Natural killer cell (primary cell): ENCODE measurements around the gene ABCA8. TPM values are rescaled to one million over a fixed set of nuclear protein-coding genes. Genes with fewer than 3 reads are reported as not detected.

ENCODE experiments used
- ATAC-seq, 3 donors: fragments of 150-1000 bp in 2 of 3; fragments of 200-7000 bp in 1 of 3; cut with Tn5 transposase; 1 replicate in 1 of 3; 2 replicates in 2 of 3; pipeline ENCODE4 v1.10.0; 2021; ENCODE audit warnings: mild to moderate bottlenecking in 2 of 3, moderate library complexity in 2 of 3
- DNase-seq, 2 donors: peaks; one replicate each; pipeline versions ENCODE4 v3.0.0 to v3.0.0-alpha.2; 2013 to 2021; ENCODE audit warnings: mixed read lengths in 1 of 2
- H3K27ac ChIP-seq: one replicate; pipeline ENCODE4 v1.5.1; 2013; ENCODE audit warnings: mild to moderate bottlenecking, low read length
- H3K27me3 ChIP-seq: one replicate; pipeline ENCODE4 v1.6.1; 2013; ENCODE audit warnings: low read length; ENCODE audit not compliant: control insufficient read depth, insufficient read depth
- H3K36me3 ChIP-seq: one replicate; pipeline ENCODE4 v1.6.1; 2013; ENCODE audit warnings: low read length; ENCODE audit not compliant: control insufficient read depth, insufficient read depth
- H3K4me1 ChIP-seq: one replicate; pipeline ENCODE4 v1.6.1; 2013; ENCODE audit warnings: low read length; ENCODE audit not compliant: control insufficient read depth, insufficient read depth
- H3K4me3 ChIP-seq: one replicate; pipeline ENCODE4 v1.5.1; 2013; ENCODE audit warnings: low read length
- H3K9me3 ChIP-seq: one replicate; pipeline ENCODE4 v1.6.1; 2013; ENCODE audit warnings: low read length; ENCODE audit not compliant: control insufficient read depth, insufficient read depth
- H3K27ac Mint-ChIP-seq, 2 donors: one replicate each; pipeline ENCODE4 v1.8.0; 2022; ENCODE audit warnings: mild to moderate bottlenecking in 2 of 2, mixed read lengths in 2 of 2, moderate library complexity in 1 of 2
- H3K27me3 Mint-ChIP-seq, 2 donors: one replicate each; pipeline ENCODE4 v1.8.0; 2022; ENCODE audit warnings: low read depth in 2 of 2, mixed read lengths in 2 of 2
- H3K36me3 Mint-ChIP-seq: one replicate; pipeline ENCODE4 v1.8.0; 2022; ENCODE audit warnings: mixed read lengths
- H3K4me1 Mint-ChIP-seq, 2 donors: one replicate each; pipeline ENCODE4 v1.8.0; 2022; ENCODE audit warnings: mixed read lengths in 2 of 2
- H3K4me3 Mint-ChIP-seq: one replicate; pipeline ENCODE4 v1.8.0; 2022; ENCODE audit warnings: mild to moderate bottlenecking, moderate library complexity, mixed read lengths
- H3K9me3 Mint-ChIP-seq, 2 donors: one replicate each; pipeline ENCODE4 v1.8.0; 2022; ENCODE audit warnings: mixed read lengths in 2 of 2
- CTCF ChIP-seq: fragments of 200-600 bp; IDR thresholded peaks from one replicate; pipeline ENCODE4 v1.8.0; 2022; ENCODE audit warnings: antibody characterized with exemption
- WGBS: methylation state at CpG from one replicate; pipeline ENCODE4 v1.1.7; 2013; ENCODE audit warnings: missing lambda C conversion rate; ENCODE audit not compliant: insufficient coverage; 5-methylcytosine and 5-hydroxymethylcytosine counted together
- intact Hi-C: fragments of 100-400 bp; cut with micrococcal nuclease; formaldehyde crosslinking; loops from one replicate; pipeline ENCODE4 v1.14.2; 2022
- total RNA-seq, 4 donors: library from RNA; stranded (reverse); fragments of 120-200 nt in 1 of 4; gene quantifications; one replicate each; pipeline versions ENCODE4 v1.2.3 to v1.2.4, GENCODE V29; 2013 to 2022

ABCA8 gene
- total RNA-seq, 3 donors from 2014 or later (not counting 1 experiment from before 2014, with no cell fraction given): not detected

GRCh38 chr17:68820476-68820824 is 134.7 kb downstream of the ABCA8 start:
- ATAC-seq: no peak
- 96% methylated on average over 5 of the region's 5 CpGs for WGBS
- Mint-ChIP-seq H3K27me3 (peaks cover 0 to 9% of the 10 kb centered on the region in 2 donors), H3K4me1 (no peaks in the 10 kb centered on the region), H3K4me3 (no peak overlapping the region), H3K9me3 (no peaks in the 10 kb centered on the region), H3K36me3 (no peaks in the 10 kb centered on the region), H3K27ac (no peak overlapping the region)
- DNase-seq: no peak
- TF ChIP-seq CTCF: no peak
- Histone ChIP-seq H3K9me3 (no peaks in the 10 kb centered on the region), H3K4me1 (no peaks in the 10 kb centered on the region), H3K36me3 (no peaks in the 10 kb centered on the region), H3K4me3 (no peak overlapping the region), H3K27ac (no peak overlapping the region), H3K27me3 (no peaks in the 10 kb centered on the region)
- intact Hi-C loops: no loop called here

- Histone ChIP-seq H3K36me3 (no peaks in the 10 kb centered on the region), H3K4me3 (no peak overlapping the region), H3K9me3 (no peaks in the 10 kb centered on the region), H3K4me1 (no peaks in the 10 kb centered on the region), H3K27ac (no peak overlapping the region), H3K27me3 (no peaks in the 10 kb centered on the region)
- Mint-ChIP-seq H3K4me1 (no peaks in the 10 kb centered on the region), H3K4me3 (no peak overlapping the region), H3K27ac (no peak overlapping the region), H3K36me3 (no peaks in the 10 kb centered on the region), H3K9me3 (no peaks in the 10 kb centered on the region), H3K27me3 (peaks cover 0 to 9% of the 10 kb centered on the region in 2 donors)
- whole genome bisulfite sequencing: 89% methylated on average over 5 of the region's 5 CpGs
- ATAC-seq (no peak), DNase-seq (no peak)
- TF ChIP-seq CTCF: no peak
- intact Hi-C loops: no loop called here
Observed at GRCh38 chr17:68819465-68819864, 135.7 kb downstream of the ABCA8 start.

Other genes starting within 250 kb of the ABCA8 start
- gene ABCA9, start 105.5 kb upstream of the ABCA8 start, total RNA-seq: 1 to 10 TPM in 1 of 3 donors, under 1 TPM in 2; 0.05 to 1.2 (median 0.63) TPM
- 1 to 10 TPM in 1 of 3 donors, under 1 TPM in 2; 0.45 to 1.6 (median 0.75) TPM for gene ABCA6, start 186.5 kb upstream of the ABCA8 start, total RNA-seq